Prostate gland (tissue), 2 donors: ENCODE results near the gene OR1I1.

Experiments
- CTCF ChIP-seq, 4 experiments: fragments of 200-600 bp in 2 of 4; fragments of 450-650 bp in 2 of 4; sonication (generic) in 2 of 4; IDR thresholded peaks; 1 replicate in 3 of 4; 2 replicates in 1 of 4; pipeline ENCODE4 v1.5.1; 2016 to 2019; ENCODE audit warnings: antibody characterized with exemption in 4 of 4, mild to moderate bottlenecking in 2 of 4, moderate library complexity in 2 of 4
- POLR2A ChIP-seq: fragments of 450-650 bp; IDR thresholded peaks from one replicate; pipeline ENCODE4 v1.6.1; 2016; ENCODE audit warnings: antibody characterized with exemption, mild to moderate bottlenecking
- POLR2AphosphoS5 ChIP-seq: sonication (generic); formaldehyde crosslinking; IDR thresholded peaks from one replicate; pipeline ENCODE4 v1.6.1; 2017; ENCODE audit warnings: antibody characterized with exemption

GRCh38 chr19:15074371-15074770, 7.6 kb upstream of the OR1I1 start:
- TF ChIP-seq CTCF (IDR thresholded peaks at IDR 0.05) (no peak), POLR2A (no peak), POLR2AphosphoS5 (no peak)
